CD4-positive, alpha-beta T cell treated with Interleukin-1 beta for 1 hour (primary cell): ENCODE measurements around the gene TRIM41.
"Not testable (repeated sequence)": the region's sequence is repeated elsewhere in the genome, so short reads cannot be mapped to it uniquely, and the experiment has no call there.

ENCODE experiments used
- DNase-seq, 2 donors: peaks; one replicate each; pipeline ENCODE4 v3.0.0-alpha.2; 2020 to 2022

Gene TRIM41

DNA sequence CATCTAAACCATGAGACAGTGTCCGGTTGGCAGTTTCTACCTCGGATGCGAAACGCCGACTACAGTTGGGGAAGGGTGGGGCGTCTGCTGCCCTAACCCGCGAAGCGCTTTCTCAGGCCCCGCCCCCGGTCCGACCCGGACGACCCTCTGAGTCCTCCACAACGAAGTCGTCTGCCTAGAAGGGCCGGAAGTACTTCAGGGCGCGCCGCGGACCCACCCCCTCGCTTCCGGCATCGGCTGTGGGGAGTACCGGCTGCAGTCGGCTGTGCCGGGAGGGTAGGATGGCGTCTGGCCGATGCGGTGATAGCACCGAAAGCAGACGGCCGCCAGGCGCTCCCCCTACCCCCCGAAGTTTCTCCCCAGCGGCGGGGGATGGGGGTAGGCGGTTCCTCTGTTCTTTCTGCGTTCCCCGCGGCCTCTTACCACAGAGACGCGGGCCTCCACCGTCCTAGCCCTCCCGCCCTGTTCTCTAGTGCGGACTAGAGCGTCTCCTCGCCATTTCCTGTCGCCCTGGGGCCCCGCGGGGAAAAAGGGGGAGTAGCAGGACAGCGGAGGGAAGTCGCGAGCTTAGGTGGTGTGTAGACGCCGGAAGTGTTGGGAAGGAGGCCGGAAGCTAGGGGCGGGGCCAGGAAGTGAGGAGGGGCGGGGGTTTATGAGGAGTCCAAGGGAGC lies at the start of gene TRIM41:
Gene TRIM41 (plus strand): TSS at position 224 of the 671 bp plus-strand sequence. CDS start 719 bp downstream, outside the sequence.
- peak; percentile 98 to 99 for DNase-seq

- peak; percentile 60 to 63 for DNase-seq
Measured at GRCh38 chr5:181173420-181174342, 49.4 kb upstream of the TRIM41 start.

- no peak for DNase-seq
Measured at GRCh38 chr5:181176254-181176952, 46.7 kb upstream of the TRIM41 start.

- DNase-seq, result not testable (repeated sequence)
Measured at GRCh38 chr5:181177559-181177958, 45.5 kb upstream of the TRIM41 start.

DNA sequence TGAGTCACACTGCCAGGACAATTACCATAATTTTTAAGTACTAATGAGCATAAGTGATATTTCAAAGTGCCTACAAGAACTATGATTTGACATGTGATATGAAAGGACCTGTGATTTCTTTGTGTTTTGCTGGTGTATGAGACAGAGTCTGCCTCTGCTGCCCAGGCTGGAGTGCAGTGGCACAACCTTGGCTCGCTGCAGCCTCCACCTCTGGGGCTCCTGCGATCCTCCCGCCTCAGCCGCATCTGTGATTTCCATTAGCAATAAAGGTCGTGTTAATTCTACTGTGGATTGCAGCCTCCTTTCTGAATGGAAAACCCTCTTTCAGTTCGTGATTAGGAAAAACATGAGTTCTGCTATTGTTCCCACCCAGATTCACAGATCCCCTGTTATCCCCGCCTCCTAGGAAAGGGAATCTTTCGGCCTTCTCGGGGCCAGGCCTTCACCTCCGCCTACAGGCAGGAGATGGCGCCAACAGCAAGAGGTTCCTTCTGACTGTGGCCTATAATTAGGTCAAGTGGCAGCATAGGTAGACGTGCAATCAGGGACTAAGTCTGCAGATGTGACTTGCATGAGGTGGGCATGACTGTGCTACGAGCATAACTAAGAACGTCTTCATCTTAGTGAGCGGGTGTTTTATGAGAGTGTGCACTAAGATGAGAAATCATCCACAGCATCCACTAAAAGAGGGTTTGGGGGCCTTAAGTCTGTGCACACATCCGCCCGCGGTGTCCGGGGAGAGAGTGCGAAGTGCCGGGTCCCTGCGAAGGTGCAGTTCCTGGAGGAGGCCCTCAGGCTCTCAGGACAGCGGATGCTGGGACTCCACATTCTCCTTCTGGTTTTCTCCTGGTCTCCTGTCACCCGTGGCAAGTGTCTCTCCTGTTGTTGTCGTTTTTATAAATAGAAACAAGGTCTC lies 41.2 kb upstream of the TRIM41 start:
- DNase-seq, result peak; percentile 77 to 79

DNA sequence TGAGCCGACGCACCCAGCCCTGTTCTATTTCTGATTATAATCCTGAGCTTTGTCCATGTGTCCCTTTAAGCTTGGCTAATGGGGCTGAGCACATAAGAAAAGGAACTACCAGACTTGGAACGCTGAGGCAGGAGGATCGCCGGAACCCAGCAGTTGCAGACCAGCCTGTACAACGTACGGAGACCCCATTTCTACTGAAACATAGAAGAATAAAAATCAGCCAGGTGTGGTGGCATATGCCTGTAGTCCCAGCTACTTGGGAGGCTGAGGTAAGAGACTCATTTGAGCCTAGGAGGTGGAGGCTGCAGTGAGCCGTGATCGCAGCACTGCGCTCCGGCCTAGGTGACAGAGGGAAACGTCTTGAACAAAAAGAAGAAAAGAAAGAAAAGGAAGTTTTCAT lies 40.4 kb upstream of the TRIM41 start:
- no peak for DNase-seq

DNA sequence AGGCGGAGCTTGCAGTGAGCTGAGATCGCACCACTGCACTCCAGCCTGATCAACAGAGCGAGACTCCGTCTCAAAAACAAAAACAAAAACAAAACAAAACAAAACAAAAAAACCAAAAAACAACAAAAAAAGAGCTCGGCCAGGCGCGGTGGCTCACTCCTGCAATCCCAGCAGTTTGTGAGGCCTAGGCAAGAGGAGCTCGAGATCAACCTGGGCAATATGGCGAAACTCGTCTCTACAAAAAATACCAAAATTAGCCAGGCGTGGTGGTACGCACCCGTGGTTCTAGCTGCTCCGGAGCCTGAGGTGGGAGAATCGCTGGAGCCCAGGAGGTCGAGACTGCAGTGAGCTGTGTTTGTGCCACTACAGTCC lies 38.2 kb upstream of the TRIM41 start:
- no peak for DNase-seq

GRCh38 chr5:181185560-181185959 lies 37.5 kb upstream of the TRIM41 start:
- DNase-seq, result no peak

DNA sequence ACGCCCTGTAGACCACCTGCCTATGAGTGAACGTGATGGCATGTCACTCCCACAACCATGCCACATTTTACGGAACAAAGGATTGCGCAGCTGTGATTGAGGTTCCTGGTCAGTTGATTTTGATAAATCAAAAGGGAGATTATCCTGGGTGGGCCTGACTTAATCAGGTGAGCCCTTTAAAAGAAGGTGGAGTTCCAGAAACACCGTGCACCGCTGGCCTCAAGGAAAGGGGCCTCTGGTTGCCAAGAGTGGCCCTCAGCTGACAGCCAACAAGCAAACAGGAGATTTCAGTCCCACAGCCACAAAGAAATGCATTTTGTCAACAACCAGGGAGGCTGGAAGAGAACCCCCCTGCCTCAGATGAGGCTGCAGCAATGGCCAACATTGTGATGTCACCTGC lies 37.1 kb upstream of the TRIM41 start:
- no peak for DNase-seq

DNA sequence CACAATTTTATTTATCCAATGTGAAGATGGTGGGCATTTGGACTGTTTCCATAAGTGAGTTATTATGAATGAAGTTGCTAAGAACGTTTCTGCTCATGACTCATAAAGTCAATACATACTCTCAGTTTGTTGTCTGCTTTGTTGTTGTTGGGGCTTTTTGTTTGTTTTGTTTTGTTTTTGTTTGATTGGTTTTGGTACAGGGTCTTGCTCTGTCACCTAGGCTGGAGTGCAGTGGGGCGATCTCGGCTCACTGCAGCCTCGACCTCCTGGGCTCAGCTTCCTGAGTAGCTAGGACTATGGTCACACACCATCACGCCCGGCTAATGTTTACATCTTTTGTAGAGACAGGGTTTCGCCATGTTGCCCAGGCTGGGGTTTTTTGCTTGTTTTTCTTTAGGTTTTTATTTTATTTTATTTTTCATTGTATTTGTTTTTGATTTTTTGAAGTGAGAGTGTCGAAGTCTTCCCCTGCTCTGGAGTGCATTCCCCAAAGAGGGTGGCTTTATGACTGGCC lies 36.0 kb upstream of the TRIM41 start:
- DNase-seq, result no peak

DNA sequence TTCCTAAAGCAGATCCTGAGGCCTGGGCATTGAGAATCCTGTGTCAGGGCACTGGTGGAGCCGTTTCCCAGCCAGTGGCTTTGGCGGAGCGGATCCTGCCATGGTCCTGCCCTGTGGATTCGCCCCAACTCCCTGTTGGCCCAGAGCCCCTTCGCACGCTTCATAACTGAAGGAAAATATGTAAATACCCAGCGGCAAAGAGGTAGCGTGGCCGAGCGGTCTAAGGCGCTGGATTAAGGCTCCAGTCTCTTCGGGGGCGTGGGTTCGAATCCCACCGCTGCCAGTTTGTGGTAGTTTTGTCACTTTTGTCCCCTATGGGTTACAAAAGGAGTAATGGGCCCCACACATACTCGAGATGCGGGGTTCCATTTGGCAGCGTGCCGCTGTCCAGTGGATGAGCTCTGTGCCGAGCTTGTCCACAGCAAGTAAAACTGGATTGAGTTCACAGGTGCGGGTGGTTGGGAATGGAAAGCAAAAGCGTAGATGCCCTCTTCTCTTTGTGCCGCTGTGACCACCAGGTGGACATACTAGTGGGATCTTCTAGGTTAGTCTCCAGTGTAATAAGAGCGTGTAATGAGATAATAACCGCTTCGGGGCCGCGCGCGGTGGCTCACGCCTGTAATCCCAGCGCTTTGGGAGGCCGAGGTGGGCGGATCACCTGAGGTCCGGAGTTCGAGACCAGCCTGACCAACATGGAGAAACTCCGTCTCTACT lies 35.4 kb upstream of the TRIM41 start:
- peak; percentile 66 to 67 for DNase-seq

- peak; percentile 83 to 87 for DNase-seq
Measured at GRCh38 chr5:181188700-181189362, 34.2 kb upstream of the TRIM41 start.

DNA sequence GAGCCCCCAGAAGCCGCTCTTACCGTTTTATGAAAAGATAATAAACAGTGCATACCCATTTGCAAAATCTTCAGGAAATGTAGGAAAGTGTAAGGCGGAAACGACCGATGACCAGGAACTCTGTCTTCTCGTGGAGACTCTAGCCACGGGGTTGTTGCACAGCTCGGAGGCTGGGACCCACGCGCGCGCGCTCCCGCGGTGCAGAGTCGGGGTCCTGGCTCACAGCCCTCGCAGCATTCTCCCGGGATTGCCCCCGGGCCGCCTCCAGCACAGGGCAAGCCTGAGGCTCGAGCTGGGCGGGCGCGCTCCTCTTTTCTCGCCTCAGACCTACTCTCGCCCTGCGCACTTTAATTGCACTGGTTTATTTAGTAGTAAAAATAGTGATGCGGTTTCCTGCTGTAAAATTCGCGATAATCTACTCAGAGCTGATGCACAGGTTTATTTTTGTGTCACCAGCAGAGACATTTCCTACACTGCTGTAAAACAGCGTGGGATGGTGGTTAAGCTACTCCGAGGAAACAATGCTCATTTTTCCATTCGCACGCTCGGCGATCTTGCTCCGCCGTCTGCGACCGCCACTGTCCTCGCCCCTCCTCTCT lies 33.6 kb upstream of the TRIM41 start:
- DNase-seq, result peak in 1 of 2 donors; percentile 63

- peak in 1 of 2 donors; percentile 45 for DNase-seq
Measured at GRCh38 chr5:181189962-181190710, 32.9 kb upstream of the TRIM41 start.

DNA sequence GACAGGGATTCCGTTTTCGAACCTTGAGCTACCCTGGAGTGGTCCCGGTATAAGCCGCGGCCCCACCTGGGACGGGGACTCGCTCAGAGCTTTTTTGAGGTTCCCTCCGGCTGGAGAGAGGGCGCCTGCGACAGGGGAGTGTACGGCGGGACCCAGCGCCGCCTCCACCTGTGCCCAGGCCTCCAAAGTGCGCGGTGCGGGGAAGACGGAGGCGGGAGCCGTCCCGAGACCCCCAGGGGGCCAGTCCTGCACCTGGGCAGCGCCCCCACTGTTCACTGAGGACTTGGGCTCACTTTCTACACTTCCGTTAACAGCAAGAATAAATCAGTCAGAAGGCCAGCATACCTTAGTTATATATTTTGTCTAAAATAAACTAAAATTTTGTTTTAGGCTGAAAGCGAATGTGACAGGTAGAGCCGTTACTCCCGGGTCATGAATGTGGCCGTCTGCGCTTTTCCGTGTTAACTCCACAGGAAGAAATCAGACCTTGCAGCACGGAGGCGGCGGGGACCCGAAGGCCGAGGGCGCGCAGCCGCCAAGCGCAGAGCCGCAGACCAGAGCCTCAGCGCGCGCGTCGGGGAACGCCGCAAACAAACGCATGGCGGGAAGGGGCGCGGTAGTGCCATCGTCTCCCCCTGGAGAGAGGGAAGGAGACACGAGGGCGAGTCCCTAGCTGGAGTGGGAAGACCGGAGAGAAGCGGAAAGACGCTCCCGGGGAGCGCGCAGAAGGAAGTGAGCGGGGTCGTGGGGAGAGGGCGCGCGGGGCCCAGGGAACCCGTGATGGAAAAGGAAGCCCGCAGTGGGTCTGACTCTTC lies 32.2 kb upstream of the TRIM41 start:
- DNase-seq, result peak in 1 of 2 donors; percentile 47

- peak; percentile 97 to 98 for DNase-seq
Measured at GRCh38 chr5:181191526-181192336, 31.4 kb upstream of the TRIM41 start.

DNA sequence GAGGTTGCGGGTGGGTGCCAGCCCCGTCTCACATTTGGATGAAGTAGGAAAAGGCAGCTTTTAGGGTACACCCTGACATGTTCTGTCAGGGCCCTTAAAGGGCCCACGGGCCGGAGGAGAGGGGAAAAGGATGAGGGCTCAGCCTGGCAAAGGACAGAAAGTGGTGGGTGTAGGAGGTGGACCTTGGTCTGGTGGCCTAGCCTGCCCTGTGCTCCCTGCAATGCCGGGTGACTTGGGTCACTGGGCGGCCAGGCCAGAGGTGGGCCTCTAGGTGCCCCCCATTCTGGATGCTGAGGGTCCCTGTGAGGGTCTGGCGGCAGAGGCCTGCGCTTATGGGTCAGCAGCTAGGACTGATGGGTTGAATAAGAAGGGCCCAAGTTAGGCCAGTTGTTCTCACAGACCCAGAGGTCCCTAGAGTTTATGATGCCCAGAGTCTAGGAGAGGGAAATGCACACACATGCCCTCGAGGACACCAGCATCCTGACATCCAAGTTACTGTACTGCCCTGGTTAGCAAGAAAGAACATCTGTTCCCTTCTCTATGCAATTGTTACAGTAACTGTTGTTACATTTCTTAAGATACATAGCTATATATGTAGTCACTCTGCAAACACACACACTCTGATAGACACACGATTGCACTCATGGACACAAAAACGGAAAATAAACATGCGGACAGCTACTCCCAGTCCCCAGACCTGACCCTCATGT lies 30.6 kb upstream of the TRIM41 start:
- DNase-seq, result no peak
